HepG2 (cell line): ENCODE results near the gene MED12. TPM values are rescaled to one million over a fixed set of nuclear protein-coding genes. Genes with fewer than 3 reads are reported as not detected.

Source experiments
- ATAC-seq: fragments of 200-7000 bp; cut with Tn5 transposase; 3 replicates; pipeline ENCODE4 v1.9.1; 2020; ENCODE audit warnings: mild to moderate bottlenecking, moderate library complexity
- BruUV-seq: library from RNA; stranded (reverse); fragments of 400-500 nt; replicated peaks from 2 replicates; lab custom pipeline; 2021; lab: Mats Ljungman, UMichigan
- CTCF ChIA-PET: fragments of 300-600 bp; formaldehyde crosslinking; extraction: SDS; loops from one replicate; lab custom pipeline; 2021; ENCODE audit warnings: low total read pairs, inconsistent platforms, low intra/inter-chr PET ratio; lab: Yijun Ruan, JAX
- POLR2A ChIA-PET: fragments of 350-600 bp; sonication (Branson Sonifier 250); formaldehyde crosslinking; loops from one replicate; lab custom pipeline; 2020; ENCODE audit warnings: antibody characterized with exemption, inconsistent platforms; lab: Yijun Ruan, JAX
- DNase-seq: peaks from one replicate; pipeline ENCODE4 v3.0.0-alpha.2; 2015; ENCODE audit warnings: low spot score
- FAIRE-seq: peaks from 3 replicates; lab custom pipeline; 2011; peaks lifted over from hg19 to GRCh38; lab: Jason Lieb, UNC
- H2AFZ ChIP-seq: one replicate; pipeline ENCODE4 v1.6.1; 2011; ENCODE audit warnings: low read length, inconsistent platforms
- H3K27ac ChIP-seq: fragments of 300-600 bp; 3 replicates; pipeline ENCODE4 v1.8.0; 2011; ENCODE audit warnings: mixed run types, mild to moderate bottlenecking, mixed read lengths, low read length, inconsistent platforms; ENCODE audit not compliant: insufficient read depth; ENCODE audit errors: extremely low read length
- H3K27me3 ChIP-seq, 2 experiments: fragments of 200-600 bp in 1 of 2; 2 replicates in 1 of 2; 3 replicates in 1 of 2; pipeline versions ENCODE4 v1.6.0 to v1.8.0; 2011; ENCODE audit warnings: low read length in 2 of 2, mild to moderate bottlenecking in 2 of 2, moderate library complexity in 2 of 2, inconsistent platforms in 1 of 2; ENCODE audit not compliant: insufficient read depth in 2 of 2, control insufficient read depth in 1 of 2
- H3K36me3 ChIP-seq, 2 experiments: fragments of 200-600 bp in 1 of 2; replicated peaks in 1 of 2; 2 replicates in 1 of 2; 3 replicates in 1 of 2; pipeline versions ENCODE4 v1.5.1 to v1.8.0; 2011; ENCODE audit warnings: low read length in 2 of 2, inconsistent platforms in 1 of 2; ENCODE audit not compliant: insufficient read depth in 2 of 2, control insufficient read depth in 1 of 2
- H3K4me1 ChIP-seq: 2 replicates; pipeline ENCODE4 v1.5.1; 2012; ENCODE audit warnings: low read length, inconsistent platforms; ENCODE audit not compliant: insufficient read depth
- H3K4me2 ChIP-seq: 2 replicates; pipeline ENCODE4 v1.6.0; 2011; ENCODE audit warnings: low read depth, low read length, inconsistent platforms
- H3K4me3 ChIP-seq, 3 experiments: fragments of 200-600 bp in 1 of 3; sonication (generic), shearing (Covaris generic) in 1 of 3; replicated peaks in 1 of 3; 2 replicates each; pipeline ENCODE4 v1.5.1; 2011 to 2016; ENCODE audit warnings: low read length in 3 of 3, inconsistent platforms in 2 of 3, low read depth in 2 of 3, mild to moderate bottlenecking in 2 of 3, control low read depth in 1 of 3, mixed read lengths in 1 of 3; ENCODE audit not compliant: insufficient read depth in 1 of 3
- H3K79me2 ChIP-seq: one replicate; pipeline ENCODE4 v1.6.1; 2011; ENCODE audit warnings: low read length, inconsistent platforms; ENCODE audit not compliant: insufficient read depth
- H3K9ac ChIP-seq: 2 replicates; pipeline ENCODE4 v1.6.0; 2011; ENCODE audit warnings: mild to moderate bottlenecking, low read depth, low read length, inconsistent platforms; ENCODE audit not compliant: insufficient read depth
- H3K9me3 ChIP-seq: 2 replicates; pipeline ENCODE4 v1.5.1; 2012; ENCODE audit warnings: mild to moderate bottlenecking, low read length
- H4K20me1 ChIP-seq: 2 replicates; pipeline ENCODE4 v1.6.0; 2011; ENCODE audit warnings: inconsistent platforms, mild to moderate bottlenecking, low read length, moderate library complexity; ENCODE audit not compliant: insufficient read depth
- GATA4 ChIP-seq: sonication (generic); IDR thresholded peaks from 2 replicates; pipeline ENCODE4 v1.6.1; 2016; ENCODE audit warnings: antibody characterized with exemption, low read depth, borderline replicate concordance
- MAZ ChIP-seq, 2 experiments: sonication (generic) in 1 of 2; formaldehyde crosslinking in 1 of 2; IDR thresholded peaks; 2 replicates each; pipeline versions ENCODE4 v1.5.0 to v1.6.1; 2012 to 2020; ENCODE audit warnings: low read depth in 2 of 2, mild to moderate bottlenecking in 2 of 2, borderline replicate concordance in 1 of 2, improper control_type of control experiment in 1 of 2, low read length in 1 of 2, missing genetic modification reagents in 1 of 2, moderate library complexity in 1 of 2
- NFE2L1 ChIP-seq: sonication (generic); formaldehyde crosslinking; IDR thresholded peaks from 2 replicates; pipeline ENCODE4 v1.4.0; 2020; ENCODE audit warnings: missing genetic modification reagents, mild to moderate bottlenecking, borderline replicate concordance
- RFX1 ChIP-seq: fragments of 450-650 bp; IDR thresholded peaks from 2 replicates; pipeline ENCODE4 v1.6.1; 2017
- RXRA ChIP-seq: sonication (generic); formaldehyde crosslinking; IDR thresholded peaks from 2 replicates; pipeline ENCODE4 v1.5.1; 2020; ENCODE audit warnings: missing genetic modification reagents
- SIN3B ChIP-seq: fragments of 150-350 bp; IDR thresholded peaks from 2 replicates; pipeline ENCODE4 v1.6.1; 2014; ENCODE audit warnings: low read length
- TBL1XR1 ChIP-seq: fragments of 150-350 bp; IDR thresholded peaks from 2 replicates; pipeline ENCODE4 v1.6.1; 2014; ENCODE audit warnings: borderline replicate concordance, low read length; ENCODE audit not compliant: partially characterized antibody
- ZNF224 ChIP-seq: sonication (generic); formaldehyde crosslinking; IDR thresholded peaks from 2 replicates; pipeline ENCODE4 v1.5.0; 2020; ENCODE audit warnings: mild to moderate bottlenecking, missing genetic modification reagents
- ZNF354B ChIP-seq: sonication (generic); formaldehyde crosslinking; IDR thresholded peaks from 2 replicates; pipeline ENCODE4 v1.8.0; 2022; ENCODE audit warnings: mild to moderate bottlenecking, missing genetic modification reagents
- ZNF598 ChIP-seq: sonication (generic); formaldehyde crosslinking; IDR thresholded peaks from 2 replicates; pipeline ENCODE4 v1.5.1; 2020; ENCODE audit warnings: mild to moderate bottlenecking, missing genetic modification reagents, borderline replicate concordance
- WGBS: methylation state at CpG from one replicate; pipeline ENCODE4 v1.1.6; 2017; ENCODE audit warnings: low lambda C conversion rate; 5-methylcytosine and 5-hydroxymethylcytosine counted together
- in situ Hi-C: cut with HindIII; loops from 2 replicates; pipeline ENCODE4 v1.10.0; 2017; ENCODE audit warnings: low pct_unique_long_range_greater_than_20kb; ENCODE audit not compliant: extremely low pct_ligation_motif_present
- intact Hi-C: fragments of 100-400 bp; cut with micrococcal nuclease; formaldehyde crosslinking; loops from one replicate; pipeline ENCODE4 v1.10.0; 2022; ENCODE audit not compliant: unreplicated experiment
- polyA plus RNA-seq, 8 experiments: library from polyadenylated mRNA; depleted of rRNA in 3 of 8; stranded (reverse) in 7 of 8; unstranded in 1 of 8; fragments of >200 nt; fragmentation: Illumina TruSeq in 4 of 8; extraction: Trizol in 4 of 8; gene quantifications; 2 replicates each; pipeline versions ENCODE4 v1.2.1 to v1.2.3, GENCODE V29; 2011 to 2016; ENCODE audit warnings: low read depth in 4 of 8, missing spikeins in 1 of 8, mixed read lengths in 1 of 8; ENCODE audit not compliant: insufficient read depth in 1 of 8
- total RNA-seq, 5 experiments: library from RNA; depleted of rRNA; stranded (reverse); fragments of >200 nt; fragmentation: Illumina TruSeq; extraction: Trizol; gene quantifications; 2 replicates each; pipeline ENCODE4 v1.2.3, GENCODE V29; 2016; ENCODE audit warnings: low read depth in 1 of 5

The MED12 gene
- total and polyA plus RNA-seq, 2 of the 13 experiments (the other 11 are each of a cell fraction or from before 2014, with no cell fraction given) = 9.4 to 15.0 TPM

GRCh38 chrX:71095981-71096759 lies 22.2 kb upstream of the MED12 start (continued):
- TF ChIP-seq TBL1XR1 = no peak

GRCh38 chrX:71096760-71097032 lies 21.7 kb upstream of the MED12 start:
- ATAC-seq (peak; percentile 32), DNase-seq (no peak), FAIRE-seq (no peak)
- WGBS = 5% methylated on average over 4 of the region's 9 CpGs
- Histone ChIP-seq H3K36me3 (no peaks in the 10 kb centered on the region), H3K4me1 (peaks cover 29% of the 10 kb centered on the region), H3K9ac (peak overlapping the region; percentile 60), H3K79me2 (no peaks in the 10 kb centered on the region), H3K4me2 (peak overlapping the region; percentile 73), H3K4me3 (peak overlapping the region; percentile 66 to 75 (median 73)), H3K27me3 (no peaks in the 10 kb centered on the region; a peak in 1 of 5 replicates), H4K20me1 (no peaks in the 10 kb centered on the region), H2AFZ (no peak overlapping the region), H3K27ac (peak overlapping the region; percentile 45), H3K9me3 (no peaks in the 10 kb centered on the region)
- BruUV-seq = no TSS peak
- no peak for TF ChIP-seq ZNF598 (CRISPR knock-in tag)
- no peak for TF ChIP-seq RXRA (CRISPR knock-in tag)
- no peak for TF ChIP-seq ZNF354B
- TF ChIP-seq MAZ (IDR thresholded peaks at IDR 0.05; ENCODE audit: borderline replicate concordance, low read depth, low read length) = no peak
- TF ChIP-seq MAZ (CRISPR knock-in tag; IDR thresholded peaks at IDR 0.05; ENCODE audit: low read depth) = no peak
- TF ChIP-seq ZNF224 (CRISPR knock-in tag) = no peak
- TF ChIP-seq RFX1 = no peak
- no peak for TF ChIP-seq GATA4
- TF ChIP-seq SIN3B = no peak
- TF ChIP-seq NFE2L1 (CRISPR knock-in tag) = no peak
- ChIA-PET POLR2A (interaction anchor here (1.4 kb wide), 1 partner anchor 21 kb away, joined by 6 read pairs; the partner anchor contains the start of gene MED12), CTCF (no interaction called here)
- intact Hi-C loops (loop anchor here (5.0 kb wide), 1 partner anchor 86 kb away; no protein-coding TSS in a partner anchor), in situ Hi-C loops (no loop called here)
